SU-DHL-6 (cell line): ENCODE measurements around the gene ITGB8.

Experiments used
- H2AFZ ChIP-seq: fragments of 200-600 bp; sonication (generic); 2 replicates; pipeline ENCODE4 v1.6.1; 2014; ENCODE audit warnings: low read depth, mild to moderate bottlenecking, moderate library complexity, mixed read lengths, antibody characterized with exemption, low read length; ENCODE audit not compliant: severe bottlenecking
- H3F3A ChIP-seq: fragments of 200-600 bp; shearing (Covaris generic); 2 replicates; pipeline ENCODE4 v1.6.0; 2016; ENCODE audit warnings: antibody characterized with exemption, mild to moderate bottlenecking; ENCODE audit not compliant: insufficient read depth
- H3K27ac ChIP-seq: fragments of 200-600 bp; sonication (generic); 2 replicates; pipeline ENCODE4 v1.5.1; 2016; ENCODE audit warnings: low read depth, mild to moderate bottlenecking, low read length, moderate library complexity, mixed read lengths
- H3K27me3 ChIP-seq: fragments of 200-600 bp; sonication (generic), shearing (Covaris generic); 2 replicates; pipeline ENCODE4 v1.6.0; 2014; ENCODE audit warnings: mild to moderate bottlenecking, low read length
- H3K36me3 ChIP-seq: fragments of 200-600 bp; sonication (generic); 2 replicates; pipeline ENCODE4 v1.6.1; 2014; ENCODE audit warnings: mild to moderate bottlenecking, low read length, mixed read lengths
- H3K4me2 ChIP-seq: fragments of 300-600, 200-600 bp; shearing (Covaris generic), sonication (generic); 2 replicates; pipeline ENCODE4 v1.6.0; 2014; ENCODE audit warnings: low read length, low read depth, mild to moderate bottlenecking; ENCODE audit not compliant: poor library complexity, severe bottlenecking
- H3K4me3 ChIP-seq: fragments of 200-600 bp; sonication (generic); 2 replicates; pipeline ENCODE4 v1.5.1; 2014; ENCODE audit warnings: antibody characterized with exemption, low read length, mild to moderate bottlenecking, mixed read lengths; ENCODE audit not compliant: insufficient read depth, poor library complexity, severe bottlenecking
- H3K79me2 ChIP-seq: fragments of 200-600 bp; sonication (generic); 2 replicates; pipeline ENCODE4 v1.6.1; 2014; ENCODE audit warnings: mild to moderate bottlenecking, low read length, moderate library complexity; ENCODE audit not compliant: insufficient read depth
- H3K9ac ChIP-seq: fragments of 200-600 bp; sonication (generic); 2 replicates; pipeline ENCODE4 v1.7.0; 2014; ENCODE audit warnings: mild to moderate bottlenecking, low read length
- H3K9me2 ChIP-seq: fragments of 200-600 bp; sonication (generic); replicated peaks from 2 replicates; pipeline ENCODE4 v1.6.1; 2014; ENCODE audit warnings: low read length; ENCODE audit not compliant: insufficient read depth
- H3K9me3 ChIP-seq: fragments of 200-600 bp; sonication (generic); 2 replicates; pipeline ENCODE4 v1.6.1; 2014; ENCODE audit warnings: low read length, mixed read lengths; ENCODE audit not compliant: insufficient read depth
- H4K20me1 ChIP-seq: fragments of 200-600 bp; sonication (generic); 2 replicates; pipeline ENCODE4 v1.6.1; 2014; ENCODE audit warnings: low read depth, mild to moderate bottlenecking, antibody characterized with exemption, low read length, moderate library complexity, mixed read lengths
- CTCF ChIP-seq: fragments of 200-600 bp; sonication (generic); IDR thresholded peaks from one replicate; pipeline ENCODE4 v1.5.1; 2017; ENCODE audit warnings: antibody characterized with exemption, mild to moderate bottlenecking, low read length, moderate library complexity; ENCODE audit not compliant: insufficient read depth, poor library complexity, severe bottlenecking
- EZH2phosphoT487 ChIP-seq: fragments of 200-600 bp; sonication (generic), shearing (Covaris generic); conservative IDR thresholded peaks from 2 replicates; pipeline ENCODE4 v1.6.1; 2018; ENCODE audit warnings: mild to moderate bottlenecking, antibody characterized with exemption, low read length, moderate library complexity, mixed read lengths

ITGB8 gene

GRCh38 chr7:20376796-20377195 lies 46.1 kb downstream of the ITGB8 start:
- no peak for TF ChIP-seq CTCF
- TF ChIP-seq EZH2phosphoT487, result no peak
- no peak overlapping the region for H3K9ac ChIP-seq

GRCh38 chr7:20381406-20382034 lies 50.8 kb downstream of the ITGB8 start:
- H3K36me3 ChIP-seq, result no peaks in the 10 kb centered on the region
- no peak overlapping the region for H3K4me2 ChIP-seq
- no peaks in the 10 kb centered on the region for H3K9me3 ChIP-seq
- H3K9ac ChIP-seq, result no peak overlapping the region
- H2AFZ ChIP-seq, result no peak overlapping the region
- H3K9me2 ChIP-seq, result no peaks in the 10 kb centered on the region
- H3F3A ChIP-seq, result no peaks in the 10 kb centered on the region
- H3K79me2 ChIP-seq, result no peaks in the 10 kb centered on the region
- no peak overlapping the region for H3K27ac ChIP-seq
- no peak overlapping the region for H3K4me3 ChIP-seq
- no peaks in the 10 kb centered on the region for H4K20me1 ChIP-seq
- no peaks in the 10 kb centered on the region for H3K27me3 ChIP-seq
- no peak for TF ChIP-seq CTCF

More at GRCh38 chr7:20376796-20377195, 46.1 kb downstream of the ITGB8 start:
- H4K20me1 ChIP-seq, result no peaks in the 10 kb centered on the region
- H3K27me3 ChIP-seq, result no peaks in the 10 kb centered on the region
- no peak overlapping the region for H3K4me3 ChIP-seq
- no peaks in the 10 kb centered on the region for H3F3A ChIP-seq
- no peak overlapping the region for H3K4me2 ChIP-seq
- no peaks in the 10 kb centered on the region for H3K36me3 ChIP-seq
- H2AFZ ChIP-seq, result no peak overlapping the region
- H3K79me2 ChIP-seq, result no peaks in the 10 kb centered on the region
- 0 out of 2 replicates have a peak, but pooled peaks cover 3% of the 10 kb centered on the region for H3K9me2 ChIP-seq
- no peak overlapping the region for H3K27ac ChIP-seq
- no peaks in the 10 kb centered on the region for H3K9me3 ChIP-seq

- Histone ChIP-seq H2AFZ (no peak overlapping the region), H3K9me2 (no peaks in the 10 kb centered on the region), H3K4me3 (no peak overlapping the region), H3K36me3 (no peaks in the 10 kb centered on the region), H3K79me2 (no peaks in the 10 kb centered on the region), H3K9me3 (no peaks in the 10 kb centered on the region), H3F3A (no peaks in the 10 kb centered on the region), H3K4me2 (no peak overlapping the region), H3K9ac (no peak overlapping the region), H4K20me1 (no peaks in the 10 kb centered on the region), H3K27me3 (no peaks in the 10 kb centered on the region; the same call in 1 of the 2 replicates), H3K27ac (no peak overlapping the region)
- no peak for TF ChIP-seq CTCF
- TF ChIP-seq EZH2phosphoT487, result no peak
These were observed 52.7 kb downstream of the ITGB8 start for GRCh38 chr7:20383351-20383750.
